22Rv1 (cell line): ENCODE data around the gene GDNF.

Experiments used
- CTCF ChIP-seq: fragments of 450-650 bp; IDR thresholded peaks from 2 replicates; pipeline ENCODE4 v1.5.1; 2017; ENCODE audit warnings: mild to moderate bottlenecking
- ZFX ChIP-seq: fragments of 450-650 bp; IDR thresholded peaks from 2 replicates; pipeline ENCODE4 v1.6.1; 2017; ENCODE audit warnings: antibody characterized with exemption, borderline replicate concordance

GRCh38 chr5:37841203-37841602, 1.4 kb upstream of the GDNF start:
- no peak for TF ChIP-seq CTCF
- no peak for TF ChIP-seq ZFX
